IMR-90 (cell line): ENCODE measurements around the gene HOXD12. TPM values are rescaled to one million over a fixed set of nuclear protein-coding genes. Genes with fewer than 3 reads are reported as not detected.

ENCODE experiments used
- ATAC-seq: fragments of 200-7000 bp; cut with Tn5 transposase; 2 replicates; pipeline ENCODE4 v1.9.1; 2020; ENCODE audit warnings: low read depth, mild to moderate bottlenecking, moderate library complexity
- BruUV-seq: library from RNA; stranded (reverse); fragments of 400-500 nt; replicated peaks from 2 replicates; lab custom pipeline; 2021; lab: Mats Ljungman, UMichigan
- CTCF ChIA-PET: fragments of 300-600 bp; formaldehyde crosslinking; extraction: SDS; loops from one replicate; lab custom pipeline; 2021; ENCODE audit warnings: antibody characterized with exemption; lab: Yijun Ruan, JAX
- POLR2A ChIA-PET: fragments of 300-600 bp; sonication (Branson Sonifier 250); formaldehyde crosslinking; loops from one replicate; lab custom pipeline; 2022; ENCODE audit warnings: antibody characterized with exemption; ENCODE audit not compliant: unreplicated experiment; lab: Charles Lee
- DNase-seq: peaks from one replicate; pipeline ENCODE4 v3.0.0; 2013
- H2AFZ ChIP-seq: replicated peaks from 2 replicates; pipeline ENCODE3; 2013; ENCODE audit warnings: low read length, mild to moderate bottlenecking; ENCODE audit not compliant: poor library complexity
- H2AK5ac ChIP-seq: 2 replicates; pipeline ENCODE4 v1.6.1; 2013; ENCODE audit warnings: low read depth, low read length, inconsistent platforms
- H2AK9ac ChIP-seq: replicated peaks from 2 replicates; pipeline ENCODE3; 2013; ENCODE audit warnings: mild to moderate bottlenecking, low read depth, low read length, moderate library complexity; ENCODE audit not compliant: poor library complexity
- H2BK120ac ChIP-seq: 2 replicates; pipeline ENCODE4 v1.6.1; 2013; ENCODE audit warnings: low read depth, low read length, inconsistent platforms
- H2BK15ac ChIP-seq: 3 replicates; pipeline ENCODE4 v1.6.1; 2013; ENCODE audit warnings: low read depth, low read length, inconsistent platforms
- H2BK20ac ChIP-seq: 2 replicates; pipeline ENCODE4 v1.6.1; 2013; ENCODE audit warnings: low read depth, mild to moderate bottlenecking, inconsistent platforms, low read length, moderate library complexity
- H2BK5ac ChIP-seq: 2 replicates; pipeline ENCODE4 v1.6.1; 2013; ENCODE audit warnings: mild to moderate bottlenecking, low read depth, low read length, inconsistent platforms; ENCODE audit not compliant: poor library complexity, severe bottlenecking
- H3K14ac ChIP-seq: replicated peaks from 2 replicates; pipeline ENCODE4 v1.6.1; 2013; ENCODE audit warnings: low read depth, low read length, inconsistent platforms
- H3K18ac ChIP-seq: 2 replicates; pipeline ENCODE4 v1.6.1; 2013; ENCODE audit warnings: low read depth, low read length, control low read depth
- H3K23ac ChIP-seq: 2 replicates; pipeline ENCODE4 v1.6.1; 2013; ENCODE audit warnings: low read depth, low read length, inconsistent platforms
- H3K27ac ChIP-seq: 2 replicates; pipeline ENCODE4 v1.5.1; 2013; ENCODE audit warnings: mild to moderate bottlenecking, control low read depth, low read length; ENCODE audit not compliant: insufficient read depth
- H3K27me3 ChIP-seq: 2 replicates; pipeline ENCODE4 v1.6.1; 2013; ENCODE audit warnings: low read length; ENCODE audit not compliant: control insufficient read depth, insufficient read depth
- H3K36me3 ChIP-seq: 2 replicates; pipeline ENCODE4 v1.6.1; 2013; ENCODE audit warnings: low read length, mixed read lengths; ENCODE audit not compliant: control insufficient read depth, insufficient read depth
- H3K4ac ChIP-seq: 2 replicates; pipeline ENCODE4 v1.6.1; 2013; ENCODE audit warnings: low read depth, low read length, inconsistent platforms
- H3K4me1 ChIP-seq: 2 replicates; pipeline ENCODE4 v1.6.1; 2013; ENCODE audit warnings: low read length, mixed read lengths; ENCODE audit not compliant: control insufficient read depth, insufficient read depth
- H3K4me2 ChIP-seq: 2 replicates; pipeline ENCODE4 v1.6.1; 2013; ENCODE audit warnings: low read depth, mild to moderate bottlenecking, control low read depth, low read length, moderate library complexity
- H3K4me3 ChIP-seq: 2 replicates; pipeline ENCODE4 v1.5.1; 2013; ENCODE audit warnings: low read depth, mild to moderate bottlenecking, control low read depth, low read length, moderate library complexity; ENCODE audit not compliant: insufficient read depth
- H3K56ac ChIP-seq: 2 replicates; pipeline ENCODE4 v1.6.1; 2013; ENCODE audit warnings: low read length, inconsistent platforms; ENCODE audit not compliant: insufficient read depth; ENCODE audit errors: extremely low read depth
- H3K79me1 ChIP-seq, 2 experiments: 2 replicates each; pipeline ENCODE4 v1.6.1; 2013; ENCODE audit warnings: low read length in 2 of 2, inconsistent platforms in 1 of 2, low read depth in 1 of 2
- H3K9ac ChIP-seq: 2 replicates; pipeline ENCODE4 v1.6.1; 2013; ENCODE audit warnings: low read depth, low read length, control low read depth
- H3K9me1 ChIP-seq: 2 replicates; pipeline ENCODE4 v1.6.1; 2013; ENCODE audit warnings: low read length, inconsistent platforms; ENCODE audit not compliant: insufficient read depth
- H3K9me3 ChIP-seq: 2 replicates; pipeline ENCODE4 v1.6.1; 2013; ENCODE audit warnings: low read length; ENCODE audit not compliant: control insufficient read depth, insufficient read depth
- H4K20me1 ChIP-seq: 2 replicates; pipeline ENCODE4 v1.6.1; 2013; ENCODE audit warnings: low read length, inconsistent platforms; ENCODE audit not compliant: insufficient read depth
- H4K5ac ChIP-seq: 2 replicates; pipeline ENCODE4 v1.6.1; 2013; ENCODE audit warnings: mild to moderate bottlenecking, low read depth, low read length, control low read depth
- H4K8ac ChIP-seq, 2 experiments: 2 replicates each; pipeline ENCODE4 v1.6.1; 2013; ENCODE audit warnings: low read depth in 2 of 2, low read length in 2 of 2, control low read depth in 1 of 2, inconsistent platforms in 1 of 2
- H4K91ac ChIP-seq: 2 replicates; pipeline ENCODE4 v1.6.1; 2013; ENCODE audit warnings: low read depth, low read length, inconsistent platforms; ENCODE audit not compliant: insufficient read depth
- CEBPB ChIP-seq: IDR thresholded peaks from 2 replicates; pipeline ENCODE4 v1.6.1; 2012; ENCODE audit warnings: low read depth, low read length, improper control_type of control experiment
- CHD1 ChIP-seq: IDR thresholded peaks from 2 replicates; pipeline ENCODE4 v1.6.1; 2012; ENCODE audit warnings: low read depth, low read length, improper control_type of control experiment
- CTCF ChIP-seq: conservative IDR thresholded peaks from 2 replicates; pipeline ENCODE4 v1.5.1; 2012; ENCODE audit warnings: mild to moderate bottlenecking, low read depth, low read length, improper control_type of control experiment
- MAZ ChIP-seq: IDR thresholded peaks from 2 replicates; pipeline ENCODE4 v1.6.1; 2012; ENCODE audit warnings: low read depth, mild to moderate bottlenecking, low read length, improper control_type of control experiment, moderate library complexity, borderline replicate concordance
- RAD21 ChIP-seq: IDR thresholded peaks from 2 replicates; pipeline ENCODE4 v1.6.1; 2012; ENCODE audit warnings: low read length, improper control_type of control experiment
- SMC3 ChIP-seq: fragments of 150-350 bp; IDR thresholded peaks from 2 replicates; pipeline ENCODE4 v1.6.1; 2016; ENCODE audit warnings: low read depth, mild to moderate bottlenecking, antibody characterized with exemption, low read length, moderate library complexity
- WGBS, 2 experiments: methylation state at CpG; one replicate each; pipeline versions ENCODE4 v1.1.5 to v1.1.7; 2013; ENCODE audit warnings: missing lambda C conversion rate in 2 of 2; ENCODE audit not compliant: insufficient read length in 1 of 2; ENCODE audit errors: extremely low coverage in 2 of 2; 5-methylcytosine and 5-hydroxymethylcytosine counted together
- dilution Hi-C: fragments of 300-500 bp; cut with HindIII; formaldehyde crosslinking; loops from one replicate; pipeline ENCODE4 v1.14.3; 2018; ENCODE audit warnings: low sequenced_read_pairs; ENCODE audit not compliant: unreplicated experiment
- in situ Hi-C: fragments of 300-500 bp; cut with MboI; formaldehyde crosslinking; loops from 3 replicates; pipeline ENCODE4 v1.14.3; 2019; ENCODE audit warnings: low sequenced_read_pairs, inconsistent platforms, mixed read lengths
- intact Hi-C: fragments of 100-400 bp; cut with micrococcal nuclease; formaldehyde crosslinking; loops from 2 replicates; pipeline ENCODE4 v1.10.0; 2022
- polyA plus RNA-seq, 3 experiments: library from polyadenylated mRNA; depleted of rRNA; stranded (reverse); fragments of >200 nt; gene quantifications; 2 replicates each; pipeline ENCODE4 v1.2.3, GENCODE V29; 2012; ENCODE audit warnings: low replicate concordance in 1 of 3
- total RNA-seq: library from RNA; depleted of rRNA; stranded (reverse); fragments of >200 nt; gene quantifications from 2 replicates; pipeline ENCODE4 v1.2.3, GENCODE V29; 2012

Gene HOXD12
- total and polyA plus RNA-seq, 2 of the 4 experiments (the other 2 are of a cell fraction), result not detected

DNA sequence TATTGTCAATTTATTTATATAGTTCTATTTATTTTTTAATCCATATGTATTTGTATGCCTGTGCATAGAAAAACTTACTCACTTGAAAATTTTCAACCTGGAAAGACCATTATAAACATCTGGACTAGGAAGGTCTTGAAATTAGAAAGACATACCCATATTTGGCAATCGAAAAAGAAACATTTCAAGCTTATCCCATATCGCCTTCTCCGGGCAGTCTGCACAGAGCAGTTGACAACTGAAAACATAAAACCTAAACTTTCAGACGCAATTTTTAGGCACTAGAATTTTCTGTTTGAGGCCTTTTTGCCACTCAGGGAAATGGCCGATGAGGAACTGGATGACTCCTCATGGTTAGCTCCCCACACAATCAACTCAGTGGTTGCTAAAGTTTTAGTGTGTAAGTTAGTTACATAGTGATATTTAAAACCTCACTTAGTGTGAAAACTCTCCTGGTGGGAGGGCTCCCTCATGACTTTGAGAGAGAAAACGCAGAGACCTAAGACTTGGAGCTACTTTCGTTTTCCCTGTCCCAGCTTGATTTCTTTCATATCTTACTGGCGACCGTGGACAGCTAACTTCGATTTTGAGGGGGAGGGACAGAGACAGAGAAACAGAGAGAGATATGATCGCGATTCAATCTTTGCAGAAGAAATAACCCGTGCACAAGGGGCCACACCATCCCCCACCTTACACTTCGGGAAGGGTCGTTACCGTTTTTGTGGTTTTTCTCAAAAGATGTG is 3.2 kb upstream of the HOXD12 start (continued):
- no peak for TF ChIP-seq MAZ

- H3K4me3 ChIP-seq, result peak overlapping the region; percentile 35
- H2BK120ac ChIP-seq, result no peak overlapping the region
- no peak overlapping the region for H3K27ac ChIP-seq
- H3K56ac ChIP-seq, result no peak overlapping the region
- H3K4me2 ChIP-seq, result peak overlapping the region; percentile 85
- no peak overlapping the region for H4K5ac ChIP-seq
- H2AK5ac ChIP-seq, result no peak overlapping the region
- intact Hi-C loops, result loop anchor here (1.0 to 10.0 kb wide), 8 partner anchors 407 to 1392 kb away; no protein-coding TSS in a partner anchor
- no peaks in the 10 kb centered on the region for H3K79me1 ChIP-seq
- H3K14ac ChIP-seq, result no peak overlapping the region
- H3K9me3 ChIP-seq, result peaks cover 1% of the 10 kb centered on the region
- H4K20me1 ChIP-seq, result no peaks in the 10 kb centered on the region
- no peak overlapping the region for H3K4ac ChIP-seq
- no peak overlapping the region for H2BK5ac ChIP-seq
- no peak overlapping the region for H2AK9ac ChIP-seq
- no peak overlapping the region for H3K9ac ChIP-seq
- H3K36me3 ChIP-seq, result no peaks in the 10 kb centered on the region
- peaks cover 3% of the 10 kb centered on the region; the same call in 1 of the 2 replicates for H3K4me1 ChIP-seq
- ChIA-PET CTCF (interaction anchor here (0.5 to 3.9 kb wide), 11 partner anchors 8 to 1328 kb away, joined by 3 to 13 read pairs (median 4); no protein-coding TSS in a partner anchor), POLR2A (no interaction called here)
- H2BK20ac ChIP-seq, result no peak overlapping the region
- in situ Hi-C loops, result loop anchor here (10.0 to 25.0 kb wide), 4 partner anchors 412 to 1360 kb away; no protein-coding TSS in a partner anchor
- H4K91ac ChIP-seq, result no peak overlapping the region
- H3K27me3 ChIP-seq, result peaks cover 92% of the 10 kb centered on the region
- H3K23ac ChIP-seq, result no peak overlapping the region
- dilution Hi-C loops, result no loop called here
- no peak overlapping the region for H2BK15ac ChIP-seq
- H4K8ac ChIP-seq, result no peak overlapping the region
- peak overlapping the region; percentile 38 for H2AFZ ChIP-seq
- BruUV-seq, result no TSS peak
- no peaks in the 10 kb centered on the region for H3K9me1 ChIP-seq
- DNase-seq, result peak; percentile 48
- ATAC-seq, result peak; percentile 95
- H3K18ac ChIP-seq, result no peak overlapping the region
- 0% methylated on average over 24 of the region's 45 CpGs; no CpG with 5 or more reads in 1 of the 2 experiments for whole genome bisulfite sequencing, 2 experiments
- TF ChIP-seq RAD21, result peak; percentile 83
- TF ChIP-seq CHD1, result no peak
- TF ChIP-seq SMC3, result peak; percentile 71
- peak; percentile 76 for TF ChIP-seq CTCF
- TF ChIP-seq MAZ, result 0 out of 2 replicates have a peak, but pooled peaks have one; percentile 34
- TF ChIP-seq CEBPB, result no peak
These were observed 2.4 kb upstream of the HOXD12 start for GRCh38 chr2:176096986-176097819.
